HG03108 (cell line): ENCODE measurements around the gene MAD1L1.

Experiments used
- ATAC-seq: cut with Tn5 transposase; IDR thresholded peaks from one replicate; pipeline ENCODE4 v1.9.1; 2021; ENCODE audit warnings: moderate library complexity; ENCODE audit not compliant: unreplicated experiment

The MAD1L1 gene

DNA sequence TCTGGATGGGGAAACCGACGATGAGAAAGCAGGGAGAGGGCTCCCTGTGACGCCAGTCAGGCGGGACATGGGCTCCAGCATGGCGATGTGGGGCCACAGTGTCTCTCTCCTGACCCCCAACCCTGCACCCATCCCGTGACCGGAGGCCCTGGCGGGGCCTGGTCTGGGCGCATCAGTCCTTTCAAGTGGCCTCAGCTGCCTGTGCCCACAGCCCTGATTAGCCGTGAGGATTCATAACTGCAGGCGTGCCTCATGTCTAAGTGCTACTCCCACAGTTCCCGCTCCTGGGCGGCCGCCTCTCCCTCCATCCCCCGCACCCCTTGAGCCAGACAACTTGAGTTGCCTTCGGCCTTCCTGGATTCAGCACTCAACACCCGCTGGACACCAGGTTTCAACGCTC is 321.9 kb downstream of the MAD1L1 start:
- ATAC-seq, result no peak

DNA sequence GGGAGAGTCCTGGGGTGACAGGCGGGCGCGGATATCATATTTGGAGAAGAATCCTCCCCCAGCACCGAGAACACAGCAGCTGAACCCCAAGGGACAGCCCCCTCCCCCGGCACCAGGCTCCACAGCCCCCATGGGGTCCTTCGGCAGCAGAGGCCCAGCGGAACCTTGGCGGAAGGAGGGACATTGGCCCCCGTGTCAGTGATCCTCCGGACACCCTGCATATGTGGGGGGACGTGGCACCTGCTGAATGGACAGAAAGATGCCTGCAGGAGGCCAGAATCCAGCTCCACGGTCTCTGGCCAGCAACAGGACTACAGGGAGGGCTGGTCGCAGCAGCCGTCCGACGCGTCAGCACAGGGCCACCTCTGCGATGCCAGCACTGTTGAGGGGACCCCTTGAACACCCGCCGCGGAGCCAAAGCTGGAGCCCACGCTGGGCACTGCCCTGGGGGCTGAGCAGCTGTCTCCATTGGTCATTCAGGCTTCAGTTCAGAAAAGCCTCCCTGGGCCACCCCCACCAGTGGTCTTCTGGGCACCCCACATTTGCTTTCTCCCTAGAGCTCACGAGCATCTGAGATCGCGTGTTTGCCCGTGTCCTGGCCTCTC is 322.6 kb downstream of the MAD1L1 start:
- no peak for ATAC-seq

DNA sequence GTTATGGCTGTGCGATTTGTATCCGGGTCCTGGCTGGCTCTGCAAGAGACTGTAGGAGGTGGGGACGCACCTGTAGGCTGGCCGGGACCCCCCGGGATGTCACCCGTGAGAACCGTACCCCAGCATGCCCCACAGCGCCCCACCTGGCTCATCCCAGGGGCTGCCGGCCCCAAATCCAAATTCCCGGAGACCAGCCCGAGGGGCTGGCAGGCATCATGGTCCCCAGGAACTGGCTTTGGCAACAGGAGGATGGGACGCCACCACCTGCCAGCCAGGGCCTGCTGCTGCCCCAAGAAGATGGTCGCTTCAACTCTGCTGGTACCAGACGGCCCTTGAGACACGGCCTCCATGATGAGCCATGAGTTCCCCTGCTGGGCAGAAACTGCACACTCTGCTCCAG is 323.3 kb downstream of the MAD1L1 start:
- no peak for ATAC-seq

DNA sequence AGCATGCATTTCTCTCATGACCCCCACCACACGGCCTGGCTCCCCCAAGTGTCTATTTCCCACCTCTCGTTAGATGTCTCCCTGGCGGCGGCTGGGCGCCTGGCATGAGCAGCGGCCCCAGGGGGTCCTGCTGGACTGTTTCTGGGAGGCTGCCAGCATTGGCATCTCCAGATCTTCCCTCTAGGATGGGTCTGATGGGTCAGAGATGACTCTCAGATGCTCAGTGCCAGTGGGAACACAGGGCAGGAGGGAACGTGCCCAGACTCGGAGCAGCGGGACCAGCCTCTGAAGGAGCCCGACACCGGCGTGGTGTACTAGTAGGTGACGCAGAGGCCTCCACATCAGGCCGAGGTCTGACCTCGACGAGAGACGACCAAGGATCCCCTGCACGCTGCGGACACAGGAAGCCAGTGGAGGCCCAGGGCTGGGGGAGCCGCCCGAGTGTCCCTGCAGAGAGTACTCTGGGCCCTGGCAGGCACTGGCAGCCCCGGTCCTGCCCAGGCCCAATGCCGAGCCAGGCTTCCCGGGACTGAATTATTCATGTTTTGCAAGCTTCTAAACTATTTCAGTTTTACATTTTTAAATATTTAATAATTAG is 323.8 kb downstream of the MAD1L1 start:
- ATAC-seq, result no peak

DNA sequence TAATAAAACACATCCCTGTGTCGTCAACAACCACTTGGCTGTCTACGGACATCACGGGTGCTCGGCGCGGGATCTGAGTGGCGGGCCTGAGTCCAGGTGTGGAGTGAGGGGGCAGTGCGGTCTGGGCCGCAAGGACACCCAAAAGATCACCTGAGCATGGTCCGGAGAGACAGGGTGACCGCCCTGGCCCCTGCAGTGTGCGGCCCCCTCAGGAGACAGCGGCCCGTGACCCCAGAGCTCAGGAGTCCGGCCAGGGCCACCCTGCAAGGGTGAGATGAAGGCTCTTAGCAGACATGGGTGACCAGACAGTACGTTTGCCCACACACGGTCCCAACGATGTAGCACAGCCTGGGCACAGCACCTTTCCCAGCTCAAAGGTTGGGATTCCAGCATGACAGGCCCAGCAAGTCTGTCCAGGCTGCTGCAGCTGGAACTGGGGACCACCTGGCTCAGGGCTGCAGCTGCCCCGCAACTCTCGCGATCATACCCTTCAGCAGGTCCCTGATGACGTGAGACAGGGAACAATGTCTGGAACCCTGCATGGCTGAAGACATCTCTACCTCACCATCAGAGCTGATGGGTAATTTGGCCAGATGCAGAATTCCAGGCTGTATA is 324.9 kb downstream of the MAD1L1 start:
- ATAC-seq, result no peak

DNA sequence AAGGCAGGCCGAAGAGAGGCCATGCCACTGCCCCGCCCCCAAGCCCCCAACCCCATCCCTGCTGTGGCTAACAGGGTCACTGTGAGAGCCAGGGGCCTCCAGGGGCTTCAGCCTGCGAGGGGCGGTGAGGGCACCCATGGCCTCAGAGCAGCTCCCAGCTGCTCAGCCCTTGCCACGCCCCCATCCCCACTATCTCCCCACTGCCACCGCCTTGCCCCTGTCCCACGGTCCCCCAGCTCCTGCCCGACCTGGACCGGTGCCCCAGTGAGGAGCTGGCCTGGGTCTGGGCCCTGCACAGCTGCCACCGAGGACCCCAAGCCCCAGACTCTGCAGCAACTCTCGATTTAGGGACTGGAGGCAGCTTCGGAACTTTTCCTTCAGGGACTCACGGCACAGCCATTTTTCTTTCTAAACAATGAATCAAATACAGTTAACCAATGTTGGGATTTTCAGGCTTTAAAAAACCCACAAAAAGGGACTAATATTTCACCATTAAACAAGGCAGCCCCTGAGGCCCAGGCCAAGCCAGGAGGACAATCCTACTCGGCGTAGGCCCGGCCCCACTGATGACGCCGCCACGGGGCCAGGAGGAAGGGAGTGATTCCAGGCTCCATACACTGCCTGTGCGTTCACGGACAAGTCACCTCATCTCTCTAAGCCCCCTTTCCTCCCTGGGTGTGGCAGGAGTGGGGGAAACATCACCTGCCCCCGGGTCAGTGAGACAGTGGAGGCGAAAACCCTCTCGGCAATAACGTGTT is 325.6 kb downstream of the MAD1L1 start:
- no peak for ATAC-seq

DNA sequence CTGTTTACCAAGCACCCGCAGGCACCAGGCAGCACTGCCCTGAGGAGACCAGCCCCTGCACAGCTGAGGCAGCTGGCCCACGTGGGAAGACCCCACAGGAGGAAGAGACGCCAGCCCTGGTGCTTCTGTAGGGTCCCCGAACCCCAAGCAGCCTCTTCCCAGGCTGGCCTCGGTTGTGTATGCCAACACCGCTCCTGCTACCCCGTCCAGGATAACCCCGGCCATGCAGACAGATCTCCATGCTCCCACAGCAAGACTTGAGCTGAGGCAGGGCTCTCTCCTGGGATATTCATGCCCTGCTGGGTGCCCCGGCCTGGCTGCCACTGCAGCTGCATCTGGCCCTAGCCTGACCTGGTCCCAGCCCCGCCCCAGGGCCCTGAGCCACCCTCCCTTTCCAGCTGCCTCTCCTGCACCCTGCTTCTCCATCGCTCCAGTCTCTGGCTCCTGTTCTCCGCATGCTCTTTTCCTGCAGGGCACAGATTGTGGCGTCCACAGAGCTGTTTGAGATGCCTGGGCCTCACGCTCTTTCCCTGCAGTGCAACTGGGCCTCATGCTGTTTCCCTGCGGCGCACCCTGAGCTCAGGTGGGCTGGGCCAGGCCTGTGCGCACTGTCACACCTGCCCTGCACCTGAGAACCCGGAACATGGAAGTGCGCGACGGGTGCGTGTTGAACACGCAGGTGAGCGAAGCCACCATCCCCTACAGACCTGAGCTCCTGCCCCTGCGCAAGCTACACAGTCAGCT is 326.5 kb downstream of the MAD1L1 start:
- no peak for ATAC-seq

DNA sequence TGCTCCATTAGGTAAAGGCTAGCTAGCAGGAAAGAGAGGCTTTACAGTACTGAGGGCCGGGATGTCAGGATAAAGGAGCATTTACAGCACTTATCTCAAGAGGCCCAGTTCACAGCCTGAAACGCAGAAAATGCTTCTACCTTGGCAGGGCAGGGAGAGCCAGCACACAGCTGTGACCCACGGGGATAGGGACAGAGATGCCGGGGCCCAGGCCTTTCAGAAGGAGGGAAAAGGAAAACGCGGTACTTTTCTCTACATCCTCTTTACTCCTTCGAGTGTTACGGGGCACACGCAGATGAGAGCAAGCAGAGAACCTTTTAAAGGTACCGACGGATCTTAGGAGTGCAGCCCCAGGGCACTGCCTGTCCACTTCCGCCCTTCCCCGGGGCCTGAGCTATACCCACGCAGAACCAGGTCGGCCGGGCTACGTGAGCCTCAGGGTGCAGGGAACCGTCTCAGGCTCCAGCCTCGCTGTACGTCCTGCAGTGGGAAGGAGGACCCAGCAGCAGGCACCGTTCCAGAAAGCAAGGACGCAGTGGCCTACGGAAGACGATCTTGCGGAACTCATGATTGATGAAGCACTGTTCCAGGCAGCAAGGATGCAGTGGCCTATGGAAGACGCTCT is 330.4 kb downstream of the MAD1L1 start:
- no peak for ATAC-seq

DNA sequence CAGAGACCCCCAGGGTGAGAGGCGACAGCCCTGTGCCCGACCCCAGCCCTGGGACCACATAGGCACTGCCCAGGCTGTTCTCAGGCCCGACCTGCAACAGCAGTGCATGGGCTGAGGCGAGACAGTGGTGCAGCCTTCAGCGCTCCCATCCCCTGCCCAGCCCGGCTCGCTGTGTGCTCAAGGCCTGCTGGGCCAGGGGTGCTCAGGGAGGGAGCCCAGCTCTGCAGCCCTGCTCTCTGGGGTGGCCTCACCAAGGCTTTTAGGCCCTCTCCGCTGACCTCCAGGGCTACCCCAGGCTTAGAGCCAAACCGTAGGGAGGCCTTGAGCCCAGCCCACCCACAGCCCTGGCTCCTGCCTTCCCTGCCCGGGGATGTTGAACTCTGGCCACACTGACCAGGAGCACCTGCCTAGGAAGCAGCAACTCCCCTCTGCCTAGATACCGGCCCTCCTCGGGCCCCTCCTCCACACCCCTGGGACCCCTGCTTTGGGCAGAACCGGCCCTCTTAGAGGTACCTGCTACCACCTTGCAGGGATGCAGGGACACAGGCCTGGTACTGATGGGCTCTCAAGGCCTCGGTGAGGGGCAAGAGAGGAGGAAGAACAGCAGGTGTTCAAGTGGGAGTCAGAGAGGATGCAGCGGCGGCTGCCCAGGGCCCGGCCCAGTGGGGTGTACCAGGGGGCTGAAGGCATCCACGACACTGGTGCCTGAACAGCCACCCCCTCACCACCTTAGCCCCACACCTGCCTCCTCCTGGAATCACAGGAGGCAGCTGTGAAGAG is 331.1 kb downstream of the MAD1L1 start:
- ATAC-seq, result no peak

DNA sequence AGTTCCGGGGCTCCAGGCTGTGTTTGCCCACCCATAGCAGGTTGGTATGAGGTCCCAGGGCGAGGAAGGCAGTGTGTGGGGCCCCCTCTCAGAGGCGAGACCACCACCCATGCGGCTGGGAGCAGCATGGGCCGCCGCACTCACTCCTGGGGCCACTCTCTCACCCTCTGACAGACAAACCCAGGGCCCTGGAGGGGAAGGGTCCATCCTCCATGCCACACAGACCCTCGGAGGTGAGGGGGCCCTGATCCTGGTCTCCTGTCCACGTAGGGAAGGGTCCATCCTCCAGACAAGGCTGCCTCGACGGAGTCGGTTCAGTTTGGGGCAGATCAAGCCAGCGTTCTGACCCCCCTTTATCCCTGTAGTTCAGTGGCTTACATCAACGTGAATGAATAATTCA is 331.9 kb downstream of the MAD1L1 start:
- ATAC-seq, result no peak

DNA sequence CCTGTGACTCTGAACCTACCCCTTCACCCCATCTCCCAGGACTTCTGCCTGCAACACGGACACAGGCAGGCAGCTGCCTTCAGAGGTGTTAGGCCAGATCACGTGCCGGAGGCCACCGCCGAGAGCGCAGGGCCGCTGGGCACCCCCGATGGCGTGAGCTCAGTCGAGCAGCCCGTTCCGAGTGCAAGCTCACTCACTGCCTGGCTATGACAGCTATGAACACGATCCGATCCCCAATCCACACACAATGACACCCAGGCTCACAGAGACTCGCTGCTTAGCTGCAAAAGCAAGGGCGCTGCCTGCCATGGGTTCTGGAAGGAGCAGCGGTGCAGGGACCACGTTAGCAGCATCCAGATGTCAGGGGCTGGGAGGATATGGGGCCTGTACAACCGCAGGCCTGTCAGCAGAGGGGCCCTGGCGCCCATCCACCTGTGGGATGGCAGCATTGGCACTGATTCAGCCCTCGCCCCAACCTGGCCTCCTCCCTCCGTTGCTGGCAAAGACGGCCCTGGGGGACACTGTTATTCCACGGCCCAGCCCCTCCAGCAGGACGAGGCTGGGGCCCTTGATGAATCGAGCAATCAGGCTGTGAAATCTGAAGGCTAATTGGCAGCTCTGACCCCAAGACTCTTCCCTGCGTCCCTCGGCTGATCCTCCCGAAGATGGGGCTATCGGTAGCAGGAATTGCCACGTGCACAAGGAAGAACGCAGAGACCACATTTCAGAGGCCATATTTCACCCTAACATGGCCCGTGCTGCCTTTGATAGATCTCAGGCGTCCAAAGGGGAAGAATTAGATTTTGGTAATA is 332.6 kb downstream of the MAD1L1 start:
- no peak for ATAC-seq

DNA sequence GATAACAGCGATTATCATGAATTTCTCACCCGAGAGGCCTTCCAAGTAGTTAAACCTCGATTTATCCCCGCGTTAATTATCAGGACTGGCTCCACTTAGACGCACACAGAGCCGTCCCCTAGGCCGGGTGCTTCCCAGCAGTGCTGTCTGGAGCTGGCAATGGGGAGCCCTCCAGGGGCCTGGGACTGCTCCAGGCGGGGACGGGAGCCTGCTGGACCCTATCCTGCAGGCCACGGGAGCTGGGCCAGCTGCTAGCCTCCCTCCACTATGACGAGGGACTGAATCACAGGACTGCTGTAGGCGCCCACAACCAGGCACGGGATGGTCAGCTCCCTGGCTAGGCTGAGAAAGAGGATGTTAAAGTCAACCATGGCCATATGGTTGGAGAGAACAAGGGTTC is 333.5 kb downstream of the MAD1L1 start:
- no peak for ATAC-seq

DNA sequence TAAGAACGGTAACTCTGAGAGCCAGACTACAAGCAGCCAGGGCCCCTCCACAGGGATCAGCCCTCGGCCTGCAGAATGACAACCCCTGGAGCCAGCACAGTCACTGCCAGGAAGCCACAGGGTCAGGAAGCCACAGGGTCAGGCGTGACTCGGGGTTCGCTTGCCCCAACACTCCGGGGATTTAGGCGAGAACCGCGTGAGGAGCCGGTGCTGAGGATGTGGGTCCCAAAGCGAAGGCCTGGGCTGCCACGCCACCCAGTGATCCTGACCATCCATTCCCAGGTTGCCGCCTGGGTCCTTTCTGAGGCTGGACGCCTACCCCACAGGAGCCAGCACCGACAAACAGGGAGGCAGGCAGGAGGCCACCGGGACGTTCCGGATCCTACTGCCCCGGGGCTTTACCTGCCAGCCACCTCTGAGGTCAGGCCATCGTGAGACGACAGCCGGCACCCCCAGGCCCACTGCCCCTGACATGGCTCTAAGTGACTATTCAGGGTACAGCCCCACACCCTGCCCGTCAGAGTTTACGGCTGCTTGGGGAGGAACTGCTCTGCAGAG is 334.0 kb downstream of the MAD1L1 start:
- ATAC-seq, result no peak

DNA sequence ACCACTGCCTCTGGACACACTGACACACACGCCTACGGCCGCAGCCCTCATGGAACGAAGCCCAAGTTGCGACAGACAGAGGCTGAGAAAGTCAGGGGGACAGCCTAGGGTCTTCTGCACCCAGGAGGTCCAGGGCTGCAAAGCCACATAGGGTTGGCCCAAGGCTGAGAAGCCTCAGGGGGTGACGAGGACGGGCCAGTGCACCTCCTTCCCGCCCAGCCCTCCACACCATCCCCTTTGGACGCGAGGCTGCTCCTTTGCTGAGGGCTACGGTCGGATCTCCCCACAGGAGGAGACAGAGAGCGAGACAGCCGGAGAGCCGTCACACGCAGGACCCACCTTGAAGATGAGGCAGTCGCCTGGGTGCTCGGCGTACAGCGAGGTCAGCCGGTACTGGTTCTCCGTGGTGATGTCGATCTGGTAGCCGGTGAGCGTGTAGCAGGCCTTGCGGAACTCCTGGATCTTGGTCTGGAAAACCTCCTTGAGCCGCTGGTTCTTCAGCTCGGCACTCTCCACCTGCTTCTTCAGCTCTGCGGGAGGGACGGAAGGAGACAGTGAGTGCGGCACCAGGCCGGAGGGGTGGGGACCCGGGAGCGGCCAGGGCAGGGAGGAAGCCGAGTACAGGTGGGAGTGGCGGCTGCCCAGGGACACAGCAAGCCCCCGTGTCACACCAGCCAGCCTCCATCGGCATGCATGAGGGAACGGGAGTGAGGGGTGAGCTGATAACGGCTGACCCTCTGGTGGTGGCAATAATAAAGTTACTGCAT is 334.7 kb downstream of the MAD1L1 start:
- ATAC-seq, result no peak

DNA sequence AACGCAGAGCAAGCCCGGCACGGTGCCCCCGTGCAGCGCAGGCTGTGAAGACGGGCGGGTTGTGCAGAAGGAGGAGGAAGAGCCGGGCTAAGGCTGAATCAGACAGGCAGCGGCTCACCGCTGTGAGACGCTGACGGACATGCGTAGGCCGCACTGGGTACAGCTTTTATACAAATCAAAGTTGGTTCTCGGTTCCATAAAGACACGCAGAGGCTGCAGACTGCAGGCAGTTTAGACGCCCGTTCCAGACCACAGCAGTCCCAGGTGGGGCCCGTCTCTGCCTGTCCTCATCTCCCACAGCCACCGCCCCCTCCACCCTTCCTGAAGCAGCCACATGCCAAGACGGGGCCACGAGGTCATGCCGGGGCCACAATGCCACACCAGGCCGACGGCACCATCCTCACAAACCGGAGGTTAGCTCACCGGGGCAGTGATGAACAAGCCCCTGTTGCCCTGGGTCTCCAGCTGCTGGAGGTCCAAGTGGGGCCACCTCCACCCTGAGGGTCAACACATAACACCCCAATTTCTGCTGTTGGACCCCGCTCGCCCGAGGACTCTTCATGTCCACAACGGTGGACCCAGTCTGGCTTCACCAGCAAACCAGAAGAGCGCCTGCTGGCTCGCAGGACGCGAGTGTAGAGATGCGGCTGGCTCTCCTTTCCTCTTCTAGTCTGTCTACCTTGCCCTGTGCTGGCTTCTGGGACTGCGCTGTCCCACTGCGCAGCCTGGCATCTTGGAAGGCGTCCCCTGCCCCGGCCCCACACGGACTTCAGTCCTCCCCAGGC is 335.5 kb downstream of the MAD1L1 start:
- ATAC-seq, result no peak

DNA sequence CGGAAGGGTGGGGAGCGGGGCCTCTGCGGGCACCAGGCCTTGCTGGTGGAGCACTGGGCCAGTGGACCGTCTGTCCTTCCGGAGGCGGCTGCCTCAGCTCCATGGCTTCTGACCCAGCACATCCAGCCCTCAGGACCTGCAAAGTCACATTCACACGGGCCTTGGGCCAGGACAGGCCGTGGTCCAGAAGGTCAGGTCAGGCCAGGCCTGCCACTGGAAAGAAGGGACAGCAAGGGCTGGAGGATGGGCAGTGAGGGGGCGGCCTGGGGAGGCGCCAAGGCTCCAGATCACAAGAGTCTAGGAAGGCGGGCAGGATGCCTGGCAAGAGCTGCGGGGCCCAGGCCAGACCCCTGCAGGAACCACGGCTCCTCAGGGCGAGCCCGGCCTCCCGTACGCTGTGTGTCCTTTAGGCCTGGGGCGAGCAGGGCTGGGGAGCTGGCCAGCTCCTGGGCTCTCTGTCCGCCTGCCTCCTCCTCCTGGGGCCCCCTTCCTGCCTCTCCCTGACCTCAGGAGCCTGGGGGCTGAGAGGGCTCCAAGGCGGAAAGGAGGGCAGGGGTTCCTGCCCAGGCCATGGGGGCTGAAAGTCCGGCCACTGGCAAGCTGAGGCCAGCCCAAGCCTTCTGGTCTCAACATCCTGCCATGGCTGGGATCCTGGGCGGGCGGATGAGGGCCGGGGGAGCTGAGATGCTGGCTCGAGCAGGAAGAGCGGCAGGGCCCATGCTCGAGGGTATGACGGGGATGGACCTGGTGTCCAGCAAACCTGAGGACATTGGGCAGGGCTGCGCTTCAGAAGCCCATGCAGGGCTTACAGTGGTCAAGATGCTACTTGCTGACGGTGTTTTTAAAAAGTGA is 336.9 kb downstream of the MAD1L1 start:
- ATAC-seq, result no peak
